Measurements from ENCODE around the gene KCNH2. TPM values are rescaled to one million over a fixed set of nuclear protein-coding genes. Genes with fewer than 3 reads are reported as not detected.
A peak's percentile ranks its signal among the peaks of the same experiment; 100 is the strongest.

The KCNH2 gene
- polyA plus RNA-seq, 1 of the 3 experiments (the other 2 are of a cell fraction) = 2.2 TPM

DNA sequence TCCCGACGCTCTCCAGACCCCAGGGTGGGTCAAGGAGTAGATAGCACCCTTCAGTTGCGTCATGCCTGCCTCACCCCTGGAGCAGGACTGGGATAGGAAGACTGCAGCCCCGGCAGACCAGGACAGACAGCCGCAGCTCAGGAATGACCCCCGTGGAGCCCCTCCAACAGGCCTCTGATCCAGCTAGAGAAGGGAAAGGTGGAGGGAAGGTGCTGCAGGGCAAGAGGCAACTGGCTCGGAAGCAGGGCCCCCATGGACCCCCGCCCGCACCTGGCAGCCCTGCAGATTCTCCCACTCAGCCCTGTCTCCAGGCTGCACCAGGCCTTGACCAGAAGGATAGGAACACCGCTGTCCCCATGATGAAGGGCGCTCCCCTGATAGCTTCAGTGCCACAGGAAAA is 7.7 kb downstream of the KCNH2 start:
- Histone ChIP-seq H3K4me3 (ENCODE audit: low read depth in 2 of 2, low read length in 1 of 2) (no peak overlapping the region), H3K36me3 (replicated peaks in 1 of 2; ENCODE audit: control insufficient read depth in 1 of 2, insufficient read depth in 2 of 2, low read length in 1 of 2) (no peaks in the 10 kb centered on the region), H4K20me1 (ENCODE audit: insufficient read depth) (no peaks in the 10 kb centered on the region), H3K4me2 (no peak overlapping the region), H3K9ac (no peak overlapping the region), H3K9me2 (no peaks in the 10 kb centered on the region), H3K27ac (ENCODE audit: low read depth in 2 of 2, low read length in 1 of 2) (peak overlapping the region in 1 of 2 experiments; percentile 100; a peak in 2 of 4 replicates), H3K4me1 (ENCODE audit: control insufficient read depth in 1 of 2, insufficient read depth in 2 of 2, low read depth in 1 of 2, low read length in 1 of 2) (peaks cover 0 to 93% of the 10 kb centered on the region in 2 experiments; a peak in 2 of 4 replicates), H2AFZ (ENCODE audit: low read depth) (no peak overlapping the region), H3K27me3 (ENCODE audit: insufficient read depth) (peaks cover 72% of the 10 kb centered on the region), H3F3A (replicated peaks; ENCODE audit: insufficient read depth) (peaks cover 2% of the 10 kb centered on the region), H3K9me3 (no peaks in the 10 kb centered on the region), H3K79me2 (ENCODE audit: insufficient read depth) (no peaks in the 10 kb centered on the region)
- ChIA-PET POLR2A (interaction anchor here (0.8 to 4.3 kb wide), 10 partner anchors 8 to 602 kb away, joined by 3 to 26 read pairs (median 8); partner anchors contain the start of gene REPIN1), CTCF (interaction anchor here (0.8 to 27.1 kb wide), 12 partner anchors 8 to 192 kb away, joined by 3 to 761 read pairs (median 10); no protein-coding TSS in a partner anchor)
- TF ChIP-seq EZH2phosphoT487 (IDR thresholded peaks at IDR 0.05; ENCODE audit: borderline replicate concordance, low read depth) (no peak), CHD2 (IDR thresholded peaks at IDR 0.05; ENCODE audit: low read length, partially characterized antibody) (no peak)
- WGBS (ENCODE audit: low lambda C conversion rate) = 56% methylated on average over 8 of the region's 11 CpGs
- no peak for DNase-seq

DNA sequence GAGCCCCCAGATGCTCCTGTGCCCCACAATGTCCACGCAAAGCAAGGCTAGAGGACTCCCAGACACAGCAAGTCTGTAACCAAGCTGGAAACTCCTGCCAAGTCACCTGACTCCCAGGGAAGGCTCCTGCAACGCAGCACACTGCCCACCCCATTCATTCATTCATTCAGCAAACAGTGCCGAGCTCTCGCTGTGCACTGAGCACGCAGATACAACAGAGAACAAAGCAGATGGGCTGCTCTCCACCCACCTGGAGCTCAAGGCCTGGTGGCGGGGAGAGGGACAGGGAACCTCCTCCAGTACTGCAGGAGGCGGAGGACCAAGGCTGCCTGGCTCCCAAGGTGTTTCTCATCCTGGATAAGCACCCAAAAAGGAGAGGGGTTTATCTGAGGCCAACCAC is 8.6 kb downstream of the KCNH2 start:
- H3K4me1 ChIP-seq (ENCODE audit: control insufficient read depth in 1 of 2, insufficient read depth in 2 of 2, low read depth in 1 of 2, low read length in 1 of 2) = peaks cover 0 to 93% of the 10 kb centered on the region in 2 experiments; a peak in 2 of 4 replicates
- H3K4me2 ChIP-seq = no peak overlapping the region
- ChIA-PET POLR2A (interaction anchor here (1.4 to 4.3 kb wide), 3 partner anchors 10 to 181 kb away, joined by 3 to 26 read pairs (median 15); no protein-coding TSS in a partner anchor), CTCF (interaction anchor here (0.8 to 27.1 kb wide), 15 partner anchors 8 to 521 kb away, joined by 3 to 761 read pairs (median 7); no protein-coding TSS in a partner anchor)
- no peaks in the 10 kb centered on the region for H3F3A ChIP-seq (replicated peaks; ENCODE audit: insufficient read depth)
- no peaks in the 10 kb centered on the region for H3K79me2 ChIP-seq (ENCODE audit: insufficient read depth)
- WGBS (ENCODE audit: low lambda C conversion rate) = 59% methylated on average over 7 of the region's 7 CpGs
- peaks cover 71% of the 10 kb centered on the region for H3K27me3 ChIP-seq (ENCODE audit: insufficient read depth)
- H3K9me3 ChIP-seq = no peaks in the 10 kb centered on the region
- H2AFZ ChIP-seq (ENCODE audit: low read depth) = no peak overlapping the region
- no peaks in the 10 kb centered on the region for H4K20me1 ChIP-seq (ENCODE audit: insufficient read depth)
- no peak overlapping the region for H3K9ac ChIP-seq
- H3K4me3 ChIP-seq (ENCODE audit: low read depth in 2 of 2, low read length in 1 of 2) = no peak overlapping the region
- H3K36me3 ChIP-seq (replicated peaks in 1 of 2; ENCODE audit: control insufficient read depth in 1 of 2, insufficient read depth in 2 of 2, low read length in 1 of 2) = no peaks in the 10 kb centered on the region
- peak overlapping the region in 1 of 2 experiments; percentile 100; a peak in 1 of 4 replicates for H3K27ac ChIP-seq (ENCODE audit: low read depth in 2 of 2, low read length in 1 of 2)
- no peak for DNase-seq
- no peaks in the 10 kb centered on the region for H3K9me2 ChIP-seq
- TF ChIP-seq FOSL2 (IDR thresholded peaks at IDR 0.05; ENCODE audit: borderline replicate concordance, low read depth) (no peak), TAF1 (IDR thresholded peaks at IDR 0.05; ENCODE audit: borderline replicate concordance, low read depth, low read length) (no peak), MAX (IDR thresholded peaks at IDR 0.05; ENCODE audit: low read depth) (no peak), IRF3 (IDR thresholded peaks at IDR 0.05; ENCODE audit: low read depth, low read length) (no peak), SIN3A (IDR thresholded peaks at IDR 0.05; ENCODE audit: borderline replicate concordance, low read depth, low read length) (no peak)
